HG02981 (cell line): Measurements from ENCODE around the gene NOP10.
"Not testable (repeated sequence)": the region's sequence is repeated elsewhere in the genome, so short reads cannot be mapped to it uniquely, and the experiment has no call there.

Experiments used
- ATAC-seq: cut with Tn5 transposase; IDR thresholded peaks from one replicate; pipeline ENCODE4 v1.9.1; 2021; ENCODE audit warnings: mild to moderate bottlenecking, moderate library complexity; ENCODE audit not compliant: unreplicated experiment

The NOP10 gene

DNA sequence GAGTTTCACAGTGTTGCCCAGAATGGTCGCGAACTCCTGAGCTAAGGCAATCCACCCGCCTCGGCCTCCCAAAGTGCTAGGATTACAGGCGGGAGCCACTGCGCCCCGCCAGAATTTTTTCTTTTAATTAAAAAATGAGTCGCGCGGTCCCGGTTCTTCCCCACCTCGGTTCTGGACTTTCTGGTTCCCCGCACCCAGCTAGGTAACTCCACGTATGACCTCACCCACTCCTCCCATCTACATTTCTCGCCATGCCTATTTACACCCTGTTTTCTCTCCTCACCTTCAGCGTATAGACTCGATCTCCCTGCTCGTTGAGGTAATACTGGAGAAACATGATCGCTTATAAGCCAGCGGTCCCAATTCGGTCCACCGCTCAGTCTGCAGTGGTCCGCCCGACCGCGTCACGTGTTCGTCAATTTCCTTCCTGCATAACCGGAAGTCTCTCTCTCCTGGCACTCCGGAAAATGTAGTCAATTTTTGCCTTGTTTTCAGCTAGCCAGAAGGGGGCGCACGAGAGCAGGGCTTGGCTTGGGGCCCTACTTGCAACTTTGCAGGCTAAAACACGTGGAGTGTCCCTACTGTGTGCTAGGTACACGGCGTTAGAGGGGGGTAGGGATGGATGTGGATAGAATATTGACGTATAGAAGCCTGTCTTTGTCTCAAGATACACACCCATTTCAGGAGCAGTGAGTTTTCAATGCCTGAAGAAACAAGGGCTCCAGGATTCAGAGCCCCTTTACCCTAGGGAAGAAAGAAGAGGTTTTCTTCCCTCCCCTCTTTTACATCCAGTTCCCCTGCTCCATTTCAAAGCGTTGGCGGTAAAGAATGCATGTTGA, at the start of gene NOP10, which contains the start of gene NUTM1:
Gene NOP10 (minus strand): TSS at position 400 of the 839 bp plus-strand sequence. CDS start 63 bp downstream, at position 337.
Gene NUTM1 (plus strand): TSS at position 579 of the 839 bp plus-strand sequence. CDS start 382 bp downstream, outside the sequence.
- ATAC-seq = peak; percentile 90

- ATAC-seq = not testable (repeated sequence)
Measured at GRCh38 chr15:34389594-34390086, 46.7 kb upstream of the NOP10 start.

GRCh38 chr15:34381829-34382521, 39.0 kb upstream of the NOP10 start:
- ATAC-seq = not testable (repeated sequence)

DNA sequence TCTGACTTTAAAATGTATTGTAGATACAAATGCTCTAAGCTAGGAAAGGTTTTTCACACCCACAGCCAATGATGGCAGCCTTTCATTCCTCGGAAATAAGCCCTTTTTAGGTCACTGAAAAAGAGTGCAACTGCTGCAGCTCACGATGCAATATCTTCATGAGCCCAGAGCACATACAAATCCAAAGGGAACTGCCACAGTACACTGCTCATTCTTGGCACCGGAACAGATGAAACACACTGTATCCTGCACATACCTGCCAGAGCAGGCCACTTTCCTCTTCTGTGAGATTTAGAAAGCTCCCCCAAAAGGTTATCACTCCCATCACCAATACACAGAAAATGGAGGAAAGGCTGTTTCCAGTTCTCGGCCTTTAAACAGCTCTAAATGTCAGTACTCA, 37.6 kb upstream of the NOP10 start:
- not testable (repeated sequence) for ATAC-seq

- no peak for ATAC-seq
Measured at GRCh38 chr15:34376856-34377255, 33.9 kb upstream of the NOP10 start.

DNA sequence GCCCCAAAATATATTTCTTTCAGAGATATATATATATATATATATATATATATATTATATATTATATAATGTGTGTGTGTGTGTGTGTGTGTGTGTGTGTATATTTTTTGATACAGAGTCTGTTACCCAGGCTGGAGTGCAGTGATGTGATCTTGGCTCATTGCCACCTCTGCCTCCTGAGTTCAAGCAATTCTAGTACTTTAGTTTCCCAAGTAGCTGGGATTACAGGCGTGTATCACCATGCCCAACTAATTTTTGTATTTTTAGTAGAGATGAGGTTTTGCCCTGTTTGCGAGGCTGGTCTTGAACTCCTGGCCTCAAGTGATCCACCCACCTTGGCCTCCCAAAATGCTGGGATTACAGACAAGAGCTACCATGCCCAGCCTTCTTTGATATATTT, 32.6 kb upstream of the NOP10 start:
- ATAC-seq = not testable (repeated sequence)

DNA sequence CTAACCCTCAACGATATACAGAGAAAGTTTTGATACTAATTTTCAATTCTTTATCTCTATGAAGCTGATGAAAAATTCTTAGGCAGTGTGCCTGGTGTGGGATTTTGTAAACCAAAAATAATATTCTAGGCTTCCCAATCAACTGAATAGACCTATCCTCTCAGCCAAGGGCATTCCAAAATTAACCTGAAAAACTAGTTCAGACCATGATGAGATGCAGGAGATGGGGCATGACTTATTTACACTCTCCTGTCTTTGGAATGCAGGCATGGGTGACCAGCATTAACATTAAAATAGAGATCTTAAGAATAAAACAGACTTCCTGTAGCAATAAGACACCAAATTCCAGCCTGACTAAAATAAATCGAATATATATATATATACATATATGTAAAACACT, 31.9 kb upstream of the NOP10 start:
- ATAC-seq = no peak

- no peak for ATAC-seq
Measured at GRCh38 chr15:34373951-34374350, 31.0 kb upstream of the NOP10 start.

DNA sequence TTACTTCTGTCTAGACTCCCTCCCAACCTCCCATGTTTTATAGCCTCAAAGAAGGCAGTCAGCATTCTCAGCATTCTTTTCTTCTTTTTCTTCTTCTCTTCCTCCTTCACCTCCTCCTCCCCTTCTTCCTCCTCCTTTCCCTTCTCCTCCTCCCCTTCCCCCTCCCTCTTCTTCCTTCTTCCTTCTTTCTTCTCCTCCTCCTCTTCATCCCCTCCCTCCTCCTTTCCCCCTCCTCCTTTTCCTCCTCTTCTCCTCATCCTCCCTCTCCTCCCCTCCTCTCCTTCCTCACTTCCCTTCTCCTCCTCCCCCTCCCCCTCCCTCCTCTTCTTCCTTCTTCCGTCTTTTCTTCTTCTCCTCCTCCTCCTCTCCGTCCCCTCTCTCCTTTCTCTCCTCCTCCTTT, 27.7 kb upstream of the NOP10 start:
- no peak for ATAC-seq

DNA sequence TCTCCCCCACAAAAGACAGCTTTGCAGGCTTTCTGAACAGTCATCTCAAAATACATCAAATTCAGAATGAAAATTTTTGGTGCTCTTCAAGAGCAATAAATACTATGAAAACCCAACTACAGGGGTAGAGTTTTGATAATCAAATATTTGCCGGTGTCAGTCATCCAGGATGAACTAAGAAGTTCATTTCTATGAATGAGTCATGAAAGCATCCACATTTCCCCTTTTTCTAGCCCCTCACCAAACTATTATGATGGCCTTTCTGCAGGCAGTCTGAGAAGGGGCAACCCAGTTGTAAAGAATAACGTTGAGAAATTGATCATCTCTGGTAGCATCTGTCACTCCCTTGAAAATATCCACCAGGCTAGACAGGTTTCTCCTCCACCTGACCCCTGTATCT, 27.2 kb upstream of the NOP10 start:
- no peak for ATAC-seq

GRCh38 chr15:34367101-34368081, 24.5 kb upstream of the NOP10 start, which contains the start of gene LPCAT4:
LPCAT4 (minus strand) TSS chr15:34367196; CDS start chr15:34367100, 96 bp downstream.
- ATAC-seq = peak; percentile 82

GRCh38 chr15:34366271-34367065, 23.5 kb upstream of the NOP10 start:
- no peak for ATAC-seq

GRCh38 chr15:34365836-34366235, 22.9 kb upstream of the NOP10 start:
- no peak for ATAC-seq

DNA sequence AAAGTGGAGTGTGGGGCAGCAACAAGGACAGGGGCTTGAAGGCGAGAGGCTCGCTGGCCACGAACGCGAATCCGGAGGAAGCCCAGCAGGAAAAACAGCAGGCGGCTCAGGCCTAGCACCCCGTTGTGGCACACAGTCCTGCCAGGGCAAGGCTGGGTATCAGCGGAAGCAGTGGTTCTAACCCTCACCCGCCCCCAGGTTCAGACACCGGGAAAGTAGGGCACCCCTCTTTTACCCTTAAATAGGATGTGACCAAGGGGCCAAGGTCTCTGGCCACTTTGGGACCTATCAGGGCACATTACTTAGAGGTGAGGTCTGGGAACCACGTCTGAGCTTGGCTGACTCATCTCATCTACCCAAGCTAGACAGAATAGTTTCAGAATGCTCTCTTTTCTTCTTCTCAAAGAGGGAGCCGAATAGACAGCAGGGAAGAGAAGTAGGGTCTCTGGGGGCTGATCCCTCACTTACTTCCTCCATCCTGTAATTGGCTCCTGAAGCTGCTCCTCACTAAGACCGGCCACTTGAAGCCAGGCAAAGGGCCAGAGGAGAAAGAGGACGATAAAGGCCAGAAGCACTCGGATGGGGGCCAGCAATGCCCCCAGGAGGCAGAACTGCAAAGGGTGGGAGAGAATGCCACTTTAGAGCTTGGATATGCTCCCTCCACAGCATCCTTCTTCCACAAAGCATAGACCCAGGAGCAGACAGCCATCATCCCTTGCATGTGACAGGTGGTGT, 22.3 kb upstream of the NOP10 start:
- ATAC-seq = no peak

DNA sequence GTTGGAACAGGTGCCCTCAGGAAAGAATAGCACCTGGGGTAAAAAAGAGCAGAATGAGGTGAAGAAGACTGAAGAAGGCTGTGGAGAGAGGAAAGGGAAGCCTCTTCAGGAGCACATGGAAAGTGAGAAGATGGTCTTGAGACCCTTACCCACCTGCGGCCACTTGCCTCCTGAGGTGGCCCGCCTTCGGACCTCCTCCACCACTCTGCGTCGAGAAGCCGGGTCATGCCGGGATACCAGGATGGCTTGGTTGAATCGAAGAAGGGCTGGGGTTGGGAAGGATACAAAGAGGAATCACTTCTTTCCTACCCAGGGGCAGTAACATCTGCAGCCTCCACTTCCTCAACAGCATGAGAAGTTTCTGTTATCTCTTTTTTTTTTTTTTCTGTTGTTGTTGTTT, 21.1 kb upstream of the NOP10 start:
- ATAC-seq = no peak

GRCh38 chr15:34362047-34362773, 19.3 kb upstream of the NOP10 start:
- no peak for ATAC-seq

GRCh38 chr15:34361278-34361677, 18.3 kb upstream of the NOP10 start:
- ATAC-seq = no peak

DNA sequence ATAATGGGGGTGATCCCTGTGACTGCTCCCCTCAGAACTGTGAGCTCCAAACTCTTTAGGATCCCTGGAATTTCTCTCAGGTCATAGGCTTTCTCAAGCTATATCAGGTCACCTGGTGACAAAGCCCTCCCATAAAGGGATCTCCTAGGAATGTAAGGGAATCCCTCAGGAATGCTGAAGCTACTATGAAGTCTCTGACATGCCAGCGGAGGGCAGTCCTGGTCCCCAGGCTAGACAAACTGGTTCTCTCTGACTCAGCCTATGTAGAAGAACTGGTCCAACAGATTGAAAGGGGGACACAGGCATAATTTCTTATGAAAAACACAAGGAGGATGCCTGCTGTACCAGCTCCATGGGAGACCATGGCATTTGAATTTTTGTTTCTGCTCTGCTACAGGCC, 17.4 kb upstream of the NOP10 start:
- no peak for ATAC-seq
